ENCODE results near the gene UST.

GRCh38 chr6:148713033-148713738 lies 33.6 kb upstream of the UST start:
- TF ChIP-seq ZNF274 (IDR thresholded peaks at IDR 0.05; ENCODE audit: low read depth, low read length) (no peak), SUZ12 (IDR thresholded peaks at IDR 0.05; ENCODE audit: extremely low read depth, insufficient read depth, insufficient read length) (no peak), YY1 (IDR thresholded peaks at IDR 0.05; ENCODE audit: insufficient read depth, insufficient read length) (no peak)

All from NT2/D1 (cell line).